Left renal cortex interstitium (tissue), 4 donors: ENCODE measurements around the gene NEDD1. TPM values are rescaled to one million over a fixed set of nuclear protein-coding genes. Genes with fewer than 3 reads are reported as not detected.

Source experiments
- DNase-seq, 4 donors: peaks; one replicate each; pipeline ENCODE4 v3.0.0-alpha.2; 2013; ENCODE audit warnings: low read depth in 4 of 4, low spot score in 2 of 4, missing footprints in 1 of 4
- polyA plus RNA-seq, 4 donors: library from polyadenylated mRNA; unstranded; fragments of 120-200 nt; gene quantifications; one replicate each; pipeline ENCODE4 v1.2.1, GENCODE V29; 2013; ENCODE audit not compliant: insufficient read length in 4 of 4

NEDD1 gene
- polyA plus RNA-seq: 10 to 100 TPM; 29.3 to 37.2 (median 32.3) TPM

GRCh38 chr12:96906849-96907670 lies at the start of gene NEDD1:
NEDD1 (plus strand) TSS chr12:96907257; CDS start chr12:96909760, 2,503 bp downstream.
- peak; percentile 70 to 81 (median 76) for DNase-seq

GRCh38 chr12:96858162-96858561 lies 48.9 kb upstream of the NEDD1 start:
- no peak for DNase-seq

GRCh38 chr12:96861656-96862055 lies 45.4 kb upstream of the NEDD1 start:
- no peak for DNase-seq

GRCh38 chr12:96862326-96862725 lies 44.7 kb upstream of the NEDD1 start:
- no peak for DNase-seq

- no peak for DNase-seq
These were observed 42.7 kb upstream of the NEDD1 start for GRCh38 chr12:96864335-96864734.

GRCh38 chr12:96866801-96867590 lies 40.1 kb upstream of the NEDD1 start:
- no peak for DNase-seq

- no peak for DNase-seq
These were observed 36.1 kb upstream of the NEDD1 start for GRCh38 chr12:96870946-96871345.

- DNase-seq: no peak
These were observed 34.1 kb upstream of the NEDD1 start for GRCh38 chr12:96872961-96873360.

GRCh38 chr12:96874211-96874610 lies 32.8 kb upstream of the NEDD1 start:
- no peak for DNase-seq

GRCh38 chr12:96876966-96877365 lies 30.1 kb upstream of the NEDD1 start:
- no peak for DNase-seq

- DNase-seq: no peak
These were observed 28.4 kb upstream of the NEDD1 start for GRCh38 chr12:96878704-96879103.

- no peak for DNase-seq
These were observed 27.8 kb upstream of the NEDD1 start for GRCh38 chr12:96879301-96879700.

GRCh38 chr12:96880220-96880619 lies 26.8 kb upstream of the NEDD1 start:
- no peak for DNase-seq

GRCh38 chr12:96881608-96882007 lies 25.4 kb upstream of the NEDD1 start:
- DNase-seq: no peak

GRCh38 chr12:96882862-96883261 lies 24.2 kb upstream of the NEDD1 start:
- DNase-seq: no peak

GRCh38 chr12:96883571-96883970 lies 23.5 kb upstream of the NEDD1 start:
- DNase-seq: no peak

GRCh38 chr12:96886998-96887677 lies 19.9 kb upstream of the NEDD1 start:
- no peak for DNase-seq

- DNase-seq: no peak
These were observed 17.7 kb upstream of the NEDD1 start for GRCh38 chr12:96889273-96889933.

- no peak for DNase-seq
These were observed 16.7 kb upstream of the NEDD1 start for GRCh38 chr12:96890331-96890730.

GRCh38 chr12:96892104-96892503 lies 15.0 kb upstream of the NEDD1 start:
- no peak for DNase-seq

- no peak for DNase-seq
These were observed 9.6 kb upstream of the NEDD1 start for GRCh38 chr12:96897421-96897820.
